Natural killer cell treated with Interleukin-12 subunit alpha and Interleukin-12 subunit beta and Interleukin-15 and Interleukin-18, amount 100 ng/mL, for 72 hours (primary cell): ENCODE data around the gene SCUBE3. TPM values are rescaled to one million over a fixed set of nuclear protein-coding genes. Genes with fewer than 3 reads are reported as not detected.

Experiments used
- ATAC-seq, 2 donors: fragments of 150-1000 bp; cut with Tn5 transposase in 1 of 2; sonication (Bioruptor Pico), chemical (Tn5 transposase) in 1 of 2; 2 replicates each; pipeline ENCODE4 v1.10.0; 2021
- DNase-seq: peaks from one replicate; pipeline ENCODE4 v3.0.0; 2022; ENCODE audit warnings: low spot score
- H3K27ac Mint-ChIP-seq, 2 donors: 1 replicate in 1 of 2; 2 replicates in 1 of 2; pipeline ENCODE4 v1.8.0; 2022; ENCODE audit warnings: mixed read lengths in 2 of 2, mild to moderate bottlenecking in 1 of 2, moderate library complexity in 1 of 2
- H3K27me3 Mint-ChIP-seq, 2 donors: 1 replicate in 1 of 2; 2 replicates in 1 of 2; pipeline ENCODE4 v1.8.0; 2022; ENCODE audit warnings: mixed read lengths in 2 of 2
- H3K36me3 Mint-ChIP-seq: one replicate; pipeline ENCODE4 v1.8.0; 2022; ENCODE audit warnings: mixed read lengths
- H3K4me1 Mint-ChIP-seq, 2 donors: 1 replicate in 1 of 2; 2 replicates in 1 of 2; pipeline ENCODE4 v1.8.0; 2022; ENCODE audit warnings: low read depth in 2 of 2, mixed read lengths in 2 of 2, mild to moderate bottlenecking in 1 of 2
- H3K4me3 Mint-ChIP-seq: one replicate; pipeline ENCODE4 v1.8.0; 2022; ENCODE audit warnings: mixed read lengths
- H3K9me3 Mint-ChIP-seq: 2 replicates; pipeline ENCODE4 v1.8.0; 2022; ENCODE audit warnings: mixed read lengths
- total RNA-seq, 2 donors: library from RNA; stranded (reverse); gene quantifications; one replicate each; pipeline ENCODE4 v1.2.3, GENCODE V29; 2022

SCUBE3 gene
- total RNA-seq, 2 donors from 2014 or later = 0.14 TPM; not detected in 1

GRCh38 chr6:35220711-35221110 is 7.0 kb downstream of the SCUBE3 start:
- no peak overlapping the region for H3K27ac Mint-ChIP-seq
- ATAC-seq = no peak

GRCh38 chr6:35223396-35223795 is 9.6 kb downstream of the SCUBE3 start:
- DNase-seq (no peak), ATAC-seq (no peak)
- Mint-ChIP-seq H3K9me3 (no peaks in the 10 kb centered on the region), H3K27me3 (peaks cover 10 to 22% of the 10 kb centered on the region in 2 donors), H3K27ac (no peak overlapping the region), H3K4me1 (peaks cover 0 to under 1% of the 10 kb centered on the region in 2 donors), H3K36me3 (no peaks in the 10 kb centered on the region), H3K4me3 (no peak overlapping the region)

More at GRCh38 chr6:35220711-35221110, 7.0 kb downstream of the SCUBE3 start:
- no peak for DNase-seq
- H3K27me3 Mint-ChIP-seq = peaks cover 29 to 49% of the 10 kb centered on the region in 2 donors
- H3K36me3 Mint-ChIP-seq = no peaks in the 10 kb centered on the region
- H3K4me1 Mint-ChIP-seq = peaks cover 0 to 3% of the 10 kb centered on the region in 2 donors
- no peak overlapping the region for H3K4me3 Mint-ChIP-seq
- H3K9me3 Mint-ChIP-seq = no peaks in the 10 kb centered on the region

GRCh38 chr6:35224720-35225119 is 11.0 kb downstream of the SCUBE3 start:
- ATAC-seq = peak in 1 of 2 donors; percentile 39
- Mint-ChIP-seq H3K27me3 (peaks cover 10 to 22% of the 10 kb centered on the region in 2 donors), H3K4me1 (peaks cover 0 to 3% of the 10 kb centered on the region in 2 donors), H3K4me3 (no peak overlapping the region), H3K27ac (no peak overlapping the region), H3K9me3 (no peaks in the 10 kb centered on the region), H3K36me3 (no peaks in the 10 kb centered on the region)
- DNase-seq = no peak

GRCh38 chr6:35228481-35228880 is 14.7 kb downstream of the SCUBE3 start:
- DNase-seq (no peak), ATAC-seq (no peak)
- Mint-ChIP-seq H3K9me3 (no peaks in the 10 kb centered on the region), H3K36me3 (no peaks in the 10 kb centered on the region), H3K27ac (no peak overlapping the region), H3K27me3 (peaks cover 3 to 5% of the 10 kb centered on the region in 2 donors), H3K4me3 (no peak overlapping the region), H3K4me1 (peaks cover 0 to 3% of the 10 kb centered on the region in 2 donors)

- peaks cover 0 to 3% of the 10 kb centered on the region in 2 donors for H3K4me1 Mint-ChIP-seq
- no peak overlapping the region for H3K27ac Mint-ChIP-seq
- no peaks in the 10 kb centered on the region for H3K9me3 Mint-ChIP-seq
- DNase-seq (no peak), ATAC-seq (no peak)
- H3K27me3 Mint-ChIP-seq = no peaks in the 10 kb centered on the region
- no peaks in the 10 kb centered on the region for H3K36me3 Mint-ChIP-seq
- no peak overlapping the region for H3K4me3 Mint-ChIP-seq
Observed at GRCh38 chr6:35229304-35229703, 15.5 kb downstream of the SCUBE3 start.

GRCh38 chr6:35230498-35230897 is 16.7 kb downstream of the SCUBE3 start:
- Mint-ChIP-seq H3K9me3 (no peaks in the 10 kb centered on the region), H3K36me3 (no peaks in the 10 kb centered on the region), H3K27me3 (no peaks in the 10 kb centered on the region), H3K27ac (no peak overlapping the region), H3K4me3 (no peak overlapping the region), H3K4me1 (peaks cover 0 to 3% of the 10 kb centered on the region in 2 donors)
- no peak for ATAC-seq
- no peak for DNase-seq

GRCh38 chr6:35230950-35231349 is 17.2 kb downstream of the SCUBE3 start:
- H3K9me3 Mint-ChIP-seq = no peaks in the 10 kb centered on the region
- peaks cover 0 to 3% of the 10 kb centered on the region in 2 donors for H3K4me1 Mint-ChIP-seq
- H3K27ac Mint-ChIP-seq = no peak overlapping the region
- H3K36me3 Mint-ChIP-seq = no peaks in the 10 kb centered on the region
- H3K27me3 Mint-ChIP-seq = no peaks in the 10 kb centered on the region
- no peak for ATAC-seq
- H3K4me3 Mint-ChIP-seq = no peak overlapping the region
- no peak for DNase-seq

GRCh38 chr6:35231563-35231962 is 17.8 kb downstream of the SCUBE3 start:
- DNase-seq (no peak), ATAC-seq (no peak)
- Mint-ChIP-seq H3K4me1 (peaks cover 0 to 3% of the 10 kb centered on the region in 2 donors), H3K9me3 (no peaks in the 10 kb centered on the region), H3K36me3 (no peaks in the 10 kb centered on the region), H3K4me3 (no peak overlapping the region), H3K27me3 (no peaks in the 10 kb centered on the region), H3K27ac (no peak overlapping the region)

- Mint-ChIP-seq H3K27me3 (no peaks in the 10 kb centered on the region), H3K4me3 (no peak overlapping the region), H3K27ac (no peak overlapping the region), H3K36me3 (no peaks in the 10 kb centered on the region), H3K4me1 (no peaks in the 10 kb centered on the region), H3K9me3 (no peaks in the 10 kb centered on the region)
- ATAC-seq (no peak), DNase-seq (no peak)
Observed at GRCh38 chr6:35234901-35235300, 21.1 kb downstream of the SCUBE3 start.

- no peak overlapping the region for H3K27ac Mint-ChIP-seq
Observed at GRCh38 chr6:35236223-35236622, 22.5 kb downstream of the SCUBE3 start.

GRCh38 chr6:35237476-35237875 is 23.7 kb downstream of the SCUBE3 start:
- Mint-ChIP-seq H3K36me3 (no peaks in the 10 kb centered on the region), H3K4me3 (no peak overlapping the region), H3K9me3 (no peaks in the 10 kb centered on the region)

More at GRCh38 chr6:35236223-35236622, 22.5 kb downstream of the SCUBE3 start:
- Mint-ChIP-seq H3K27me3 (no peaks in the 10 kb centered on the region), H3K4me3 (no peak overlapping the region), H3K36me3 (no peaks in the 10 kb centered on the region), H3K4me1 (peaks cover 4 to 5% of the 10 kb centered on the region in 2 donors), H3K9me3 (no peaks in the 10 kb centered on the region)
- DNase-seq (no peak), ATAC-seq (no peak)

GRCh38 chr6:35238843-35239289 is 25.1 kb downstream of the SCUBE3 start:
- no peak overlapping the region for H3K4me3 Mint-ChIP-seq
- H3K36me3 Mint-ChIP-seq = no peaks in the 10 kb centered on the region
- H3K9me3 Mint-ChIP-seq = no peaks in the 10 kb centered on the region
- DNase-seq = no peak
- H3K27me3 Mint-ChIP-seq = no peaks in the 10 kb centered on the region
- no peak for ATAC-seq
- H3K27ac Mint-ChIP-seq = no peak overlapping the region
- H3K4me1 Mint-ChIP-seq = peaks cover 4 to 5% of the 10 kb centered on the region in 2 donors

More at GRCh38 chr6:35237476-35237875, 23.7 kb downstream of the SCUBE3 start:
- Mint-ChIP-seq H3K27me3 (no peaks in the 10 kb centered on the region), H3K4me1 (peaks cover 4 to 5% of the 10 kb centered on the region in 2 donors), H3K27ac (no peak overlapping the region)
- no peak for DNase-seq
- ATAC-seq = no peak

GRCh38 chr6:35239581-35239980 is 25.8 kb downstream of the SCUBE3 start:
- DNase-seq = no peak
- no peak overlapping the region for H3K4me3 Mint-ChIP-seq
- peaks cover 4 to 5% of the 10 kb centered on the region in 2 donors for H3K4me1 Mint-ChIP-seq
- no peak for ATAC-seq
- no peaks in the 10 kb centered on the region for H3K36me3 Mint-ChIP-seq
- no peak overlapping the region for H3K27ac Mint-ChIP-seq
- no peaks in the 10 kb centered on the region for H3K27me3 Mint-ChIP-seq
- H3K9me3 Mint-ChIP-seq = no peaks in the 10 kb centered on the region

GRCh38 chr6:35240838-35241801 is 27.4 kb downstream of the SCUBE3 start:
- H3K9me3 Mint-ChIP-seq = no peaks in the 10 kb centered on the region
- ATAC-seq (peak; percentile 70 to 76), DNase-seq (peak; percentile 71)
- H3K36me3 Mint-ChIP-seq = no peaks in the 10 kb centered on the region
- H3K4me1 Mint-ChIP-seq = peaks cover 4 to 5% of the 10 kb centered on the region in 2 donors
- H3K4me3 Mint-ChIP-seq = no peak overlapping the region
- H3K27ac Mint-ChIP-seq = no peak overlapping the region
- H3K27me3 Mint-ChIP-seq = no peaks in the 10 kb centered on the region
